OCI-LY7 (cell line): ENCODE results near the gene CDC5L. TPM values are rescaled to one million over a fixed set of nuclear protein-coding genes. Genes with fewer than 3 reads are reported as not detected.
"Not testable (repeated sequence)": the region's sequence is repeated elsewhere in the genome, so short reads cannot be mapped to it uniquely, and the experiment has no call there.

Source experiments
- BruUV-seq: library from RNA; stranded (reverse); fragments of 400-500 nt; replicated peaks from 2 replicates; lab custom pipeline; 2021; lab: Mats Ljungman, UMichigan
- CTCF ChIA-PET: fragments of 300-600 bp; sonication (Branson Sonifier 250); formaldehyde crosslinking; loops from one replicate; lab custom pipeline; 2022; ENCODE audit warnings: antibody characterized with exemption; ENCODE audit not compliant: unreplicated experiment; lab: Charles Lee
- POLR2A ChIA-PET: fragments of 300-600 bp; sonication (Branson Sonifier 250); formaldehyde crosslinking; loops from one replicate; lab custom pipeline; 2022; ENCODE audit warnings: antibody characterized with exemption; lab: Charles Lee
- DNase-seq: peaks from one replicate; pipeline ENCODE4 v3.0.0-alpha.2; 2015; ENCODE audit warnings: low spot score
- H2AFZ ChIP-seq: fragments of 200-600 bp; sonication (generic), shearing (Covaris generic); 2 replicates; pipeline ENCODE4 v1.6.1; 2014; ENCODE audit warnings: mild to moderate bottlenecking, antibody characterized with exemption, low read length, moderate library complexity
- H3K27ac ChIP-seq: fragments of 200-600 bp; sonication (generic); 2 replicates; pipeline ENCODE4 v1.5.1; 2014; ENCODE audit warnings: mixed run types, low read depth, mild to moderate bottlenecking, moderate library complexity, low read length, inconsistent platforms; ENCODE audit not compliant: poor library complexity, severe bottlenecking
- H3K36me3 ChIP-seq: fragments of 200-600 bp; sonication (generic); 2 replicates; pipeline ENCODE4 v1.6.1; 2014; ENCODE audit warnings: mild to moderate bottlenecking, antibody characterized with exemption, low read length, moderate library complexity, mixed read lengths; ENCODE audit not compliant: insufficient read depth
- H3K4me1 ChIP-seq: fragments of 200-600 bp; sonication (generic); 2 replicates; pipeline ENCODE4 v1.5.1; 2014; ENCODE audit warnings: mild to moderate bottlenecking, low read length; ENCODE audit not compliant: insufficient read depth, poor library complexity, severe bottlenecking
- H3K4me2 ChIP-seq: fragments of 200-600 bp; sonication (generic); 2 replicates; pipeline ENCODE4 v1.6.1; 2014; ENCODE audit warnings: mild to moderate bottlenecking, low read length
- H3K4me3 ChIP-seq: fragments of 200-600 bp; sonication (generic); 2 replicates; pipeline ENCODE4 v1.5.1; 2014; ENCODE audit warnings: mild to moderate bottlenecking, low read depth, low read length; ENCODE audit not compliant: poor library complexity, severe bottlenecking
- H3K79me2 ChIP-seq: fragments of 200-600 bp; sonication (generic); 2 replicates; pipeline ENCODE4 v1.6.1; 2016; ENCODE audit warnings: low read depth, mild to moderate bottlenecking, low read length, moderate library complexity, mixed read lengths; ENCODE audit not compliant: insufficient read depth
- H3K9me2 ChIP-seq: fragments of 200-600 bp; sonication (generic); 2 replicates; pipeline ENCODE4 v1.6.1; 2016; ENCODE audit warnings: mild to moderate bottlenecking, low read length, mixed read lengths; ENCODE audit not compliant: insufficient read depth
- H3K9me3 ChIP-seq: fragments of 200-600 bp; sonication (generic); 2 replicates; pipeline ENCODE4 v1.6.1; 2014; ENCODE audit warnings: mild to moderate bottlenecking, mixed run types, low read length, mixed read lengths
- H4K20me1 ChIP-seq: fragments of 200-600 bp; sonication (generic); 2 replicates; pipeline ENCODE4 v1.6.1; 2014; ENCODE audit warnings: mild to moderate bottlenecking, antibody characterized with exemption, low read length, moderate library complexity, mixed read lengths; ENCODE audit not compliant: insufficient read depth
- EZH2phosphoT487 ChIP-seq: fragments of 200-600 bp; sonication (generic); IDR thresholded peaks from 2 replicates; pipeline ENCODE4 v1.6.1; 2018; ENCODE audit warnings: low read depth, borderline replicate concordance, mild to moderate bottlenecking, mixed run types, antibody characterized with exemption, low read length, moderate library complexity, mixed read lengths
- intact Hi-C: fragments of 100-400 bp; cut with micrococcal nuclease; formaldehyde crosslinking; loops from one replicate; pipeline ENCODE4 v1.10.0; 2022; ENCODE audit not compliant: unreplicated experiment
- total RNA-seq, 2 experiments: library from RNA; depleted of rRNA in 1 of 2; stranded (reverse); fragments of >200 nt in 1 of 2; shearing (Covaris generic) in 1 of 2; gene quantifications; 2 replicates each; pipeline ENCODE4 v1.2.3, GENCODE V29; 2014 to 2022
- TF ChIP-seq, protein P1 (sequence below): fragments of 200-600 bp; sonication (generic); conservative IDR thresholded peaks from 2 replicates; pipeline ENCODE4 v1.5.1; 2014; ENCODE audit warnings: mild to moderate bottlenecking, antibody characterized with exemption, low read length, moderate library complexity, mixed read lengths

The CDC5L gene
- total RNA-seq, 2 experiments from 2014 or later, result 21.5 to 24.0 TPM

DNA sequence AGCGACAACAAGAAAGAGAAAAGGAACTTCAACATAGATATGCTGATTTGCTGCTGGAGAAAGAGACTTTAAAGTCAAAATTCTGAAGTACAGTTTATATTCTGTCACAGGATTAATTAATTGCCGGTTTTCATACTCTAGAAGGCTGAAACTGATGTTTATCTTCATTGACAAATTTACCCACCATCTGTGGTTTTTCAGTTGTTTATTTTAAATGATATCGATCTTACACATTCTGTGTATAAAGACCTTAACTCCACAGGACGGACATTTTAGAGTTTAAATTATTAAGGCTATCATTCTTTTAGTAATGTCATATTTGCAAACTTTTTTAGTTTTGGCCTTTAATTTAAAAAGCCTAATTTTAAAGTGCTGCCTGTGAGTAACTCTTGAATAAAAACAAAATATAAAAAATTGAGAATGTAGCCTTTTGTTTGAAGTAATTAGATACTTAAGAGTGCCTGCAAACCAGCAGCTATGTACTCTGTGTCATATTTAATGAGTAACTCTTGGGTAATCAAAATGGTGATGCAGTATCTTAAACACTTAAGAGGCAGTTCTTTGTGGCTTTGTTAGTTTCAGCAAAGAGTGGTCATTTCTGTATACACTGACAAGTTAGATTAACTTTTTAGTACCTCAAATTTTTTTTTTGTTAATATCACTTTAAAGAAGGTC is 59.3 kb downstream of the CDC5L start:
- intact Hi-C loops, result no loop called here
- no peak overlapping the region for H3K4me3 ChIP-seq
- H2AFZ ChIP-seq, result no peak overlapping the region
- no peak overlapping the region for H3K27ac ChIP-seq
- CTCF ChIA-PET, result no interaction called here
- peaks cover 7% of the 10 kb centered on the region; the same call in 1 of the 2 replicates for H3K9me3 ChIP-seq
- H3K4me1 ChIP-seq, result no peaks in the 10 kb centered on the region
- no peaks in the 10 kb centered on the region for H4K20me1 ChIP-seq
- H3K9me2 ChIP-seq, result no peaks in the 10 kb centered on the region
- POLR2A ChIA-PET, result interaction anchor here (0.6 to 1.4 kb wide), 4 partner anchors 9 to 319 kb away, joined by 3 to 4 read pairs (median 4); partner anchors contain the start of genes MRPL14 and TMEM63B
- no TSS peak for BruUV-seq
- no peak for DNase-seq
- H3K79me2 ChIP-seq, result no peaks in the 10 kb centered on the region
- no peak for TF ChIP-seq EZH2phosphoT487
- TF ChIP-seq, protein P1, sequence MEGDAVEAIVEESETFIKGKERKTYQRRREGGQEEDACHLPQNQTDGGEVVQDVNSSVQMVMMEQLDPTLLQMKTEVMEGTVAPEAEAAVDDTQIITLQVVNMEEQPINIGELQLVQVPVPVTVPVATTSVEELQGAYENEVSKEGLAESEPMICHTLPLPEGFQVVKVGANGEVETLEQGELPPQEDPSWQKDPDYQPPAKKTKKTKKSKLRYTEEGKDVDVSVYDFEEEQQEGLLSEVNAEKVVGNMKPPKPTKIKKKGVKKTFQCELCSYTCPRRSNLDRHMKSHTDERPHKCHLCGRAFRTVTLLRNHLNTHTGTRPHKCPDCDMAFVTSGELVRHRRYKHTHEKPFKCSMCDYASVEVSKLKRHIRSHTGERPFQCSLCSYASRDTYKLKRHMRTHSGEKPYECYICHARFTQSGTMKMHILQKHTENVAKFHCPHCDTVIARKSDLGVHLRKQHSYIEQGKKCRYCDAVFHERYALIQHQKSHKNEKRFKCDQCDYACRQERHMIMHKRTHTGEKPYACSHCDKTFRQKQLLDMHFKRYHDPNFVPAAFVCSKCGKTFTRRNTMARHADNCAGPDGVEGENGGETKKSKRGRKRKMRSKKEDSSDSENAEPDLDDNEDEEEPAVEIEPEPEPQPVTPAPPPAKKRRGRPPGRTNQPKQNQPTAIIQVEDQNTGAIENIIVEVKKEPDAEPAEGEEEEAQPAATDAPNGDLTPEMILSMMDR, result no peak
- H3K36me3 ChIP-seq, result peaks cover 80% of the 10 kb centered on the region
- H3K4me2 ChIP-seq, result no peak overlapping the region

DNA sequence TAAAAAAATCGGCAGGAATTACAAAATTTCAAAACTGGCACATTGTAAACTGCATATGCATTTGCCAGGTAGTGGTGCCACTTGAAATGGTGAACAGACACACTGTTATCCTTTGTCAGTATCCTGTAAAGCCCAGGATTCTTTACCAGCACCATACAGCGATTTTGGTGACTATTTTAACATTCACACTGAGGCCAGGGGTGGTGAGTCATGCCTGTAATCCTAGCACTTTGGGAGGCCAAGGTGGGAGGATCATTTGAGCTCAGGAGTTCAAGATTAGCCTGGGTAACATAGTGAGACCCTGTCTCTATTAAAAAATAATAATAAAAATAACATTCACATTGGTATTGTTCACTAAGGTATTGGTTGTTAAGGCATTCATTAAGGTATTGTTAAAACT is 61.7 kb downstream of the CDC5L start:
- CTCF ChIA-PET, H3K27ac ChIP-seq, intact Hi-C loops, H4K20me1 ChIP-seq, H3K79me2 ChIP-seq, H2AFZ ChIP-seq, H3K4me3 ChIP-seq, H3K9me3 ChIP-seq, POLR2A ChIA-PET, H3K9me2 ChIP-seq, DNase-seq, H3K4me1 ChIP-seq, H3K4me2 ChIP-seq, BruUV-seq: not testable (repeated sequence)
- H3K36me3 ChIP-seq, result peaks cover 65% of the 10 kb centered on the region

DNA sequence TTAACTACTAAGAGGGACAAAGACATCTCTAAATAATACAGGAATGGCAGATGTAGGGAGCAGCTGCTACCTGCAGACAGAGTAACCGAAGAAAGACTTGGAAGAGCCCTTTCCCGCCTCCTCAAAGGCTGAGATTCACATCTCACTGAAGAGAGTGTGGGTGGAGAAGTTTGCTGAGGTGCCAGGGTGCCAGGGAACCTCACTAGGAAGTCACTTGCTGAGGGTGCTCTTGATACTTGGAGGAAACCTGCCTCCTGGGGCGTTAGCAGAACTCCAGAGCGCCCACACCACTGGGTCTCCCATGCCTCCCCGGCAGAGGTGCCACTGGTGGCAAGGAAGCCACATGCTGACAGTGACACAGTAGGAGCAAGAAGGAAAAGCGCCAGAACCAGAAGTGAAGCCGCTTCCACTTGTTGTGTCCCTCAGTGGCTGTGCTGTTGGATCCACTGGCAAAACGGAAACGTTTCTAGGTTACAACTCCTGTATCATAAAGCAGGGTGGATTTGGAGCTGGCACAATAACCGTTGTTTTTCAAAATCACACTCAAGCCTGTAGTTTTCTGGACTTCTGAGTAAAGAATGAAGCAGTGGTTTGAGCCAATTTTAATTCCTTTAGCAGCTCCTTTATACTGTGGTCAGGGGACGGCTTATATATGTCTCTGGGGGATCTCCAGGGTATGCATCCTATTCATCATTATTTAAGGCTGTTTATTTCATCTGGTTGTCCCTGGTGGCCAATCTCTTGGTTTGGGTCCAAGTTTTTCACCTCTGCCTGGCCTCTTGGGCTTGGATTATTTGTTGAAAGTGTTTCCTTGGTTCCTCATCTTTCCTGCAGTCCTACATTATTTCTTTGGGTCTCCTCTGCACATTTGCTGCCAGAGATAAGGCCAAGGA is 64.5 kb downstream of the CDC5L start:
- Histone ChIP-seq H3K79me2 (no peaks in the 10 kb centered on the region), H3K9me3 (no peaks in the 10 kb centered on the region), H3K4me2 (no peak overlapping the region), H3K4me1 (no peaks in the 10 kb centered on the region), H4K20me1 (no peaks in the 10 kb centered on the region), H3K36me3 (peaks cover 36% of the 10 kb centered on the region), H3K27ac (no peak overlapping the region), H2AFZ (no peak overlapping the region), H3K4me3 (no peak overlapping the region), H3K9me2 (no peaks in the 10 kb centered on the region)
- no peak for TF ChIP-seq EZH2phosphoT487
- TF ChIP-seq, protein P1, result no peak
- no TSS peak for BruUV-seq
- DNase-seq, result no peak
- CTCF ChIA-PET, result no interaction called here
- POLR2A ChIA-PET, result no interaction called here
- intact Hi-C loops, result no loop called here
